HG02885 (cell line): ENCODE data around the gene SON.
"Not testable (repeated sequence)": the region's sequence is repeated elsewhere in the genome, so short reads cannot be mapped to it uniquely, and the experiment has no call there.

Experiments
- ATAC-seq: cut with Tn5 transposase; IDR thresholded peaks from one replicate; pipeline ENCODE4 v1.9.1; 2021; ENCODE audit warnings: mild to moderate bottlenecking; ENCODE audit not compliant: unreplicated experiment, poor library complexity

The SON gene, protein sequence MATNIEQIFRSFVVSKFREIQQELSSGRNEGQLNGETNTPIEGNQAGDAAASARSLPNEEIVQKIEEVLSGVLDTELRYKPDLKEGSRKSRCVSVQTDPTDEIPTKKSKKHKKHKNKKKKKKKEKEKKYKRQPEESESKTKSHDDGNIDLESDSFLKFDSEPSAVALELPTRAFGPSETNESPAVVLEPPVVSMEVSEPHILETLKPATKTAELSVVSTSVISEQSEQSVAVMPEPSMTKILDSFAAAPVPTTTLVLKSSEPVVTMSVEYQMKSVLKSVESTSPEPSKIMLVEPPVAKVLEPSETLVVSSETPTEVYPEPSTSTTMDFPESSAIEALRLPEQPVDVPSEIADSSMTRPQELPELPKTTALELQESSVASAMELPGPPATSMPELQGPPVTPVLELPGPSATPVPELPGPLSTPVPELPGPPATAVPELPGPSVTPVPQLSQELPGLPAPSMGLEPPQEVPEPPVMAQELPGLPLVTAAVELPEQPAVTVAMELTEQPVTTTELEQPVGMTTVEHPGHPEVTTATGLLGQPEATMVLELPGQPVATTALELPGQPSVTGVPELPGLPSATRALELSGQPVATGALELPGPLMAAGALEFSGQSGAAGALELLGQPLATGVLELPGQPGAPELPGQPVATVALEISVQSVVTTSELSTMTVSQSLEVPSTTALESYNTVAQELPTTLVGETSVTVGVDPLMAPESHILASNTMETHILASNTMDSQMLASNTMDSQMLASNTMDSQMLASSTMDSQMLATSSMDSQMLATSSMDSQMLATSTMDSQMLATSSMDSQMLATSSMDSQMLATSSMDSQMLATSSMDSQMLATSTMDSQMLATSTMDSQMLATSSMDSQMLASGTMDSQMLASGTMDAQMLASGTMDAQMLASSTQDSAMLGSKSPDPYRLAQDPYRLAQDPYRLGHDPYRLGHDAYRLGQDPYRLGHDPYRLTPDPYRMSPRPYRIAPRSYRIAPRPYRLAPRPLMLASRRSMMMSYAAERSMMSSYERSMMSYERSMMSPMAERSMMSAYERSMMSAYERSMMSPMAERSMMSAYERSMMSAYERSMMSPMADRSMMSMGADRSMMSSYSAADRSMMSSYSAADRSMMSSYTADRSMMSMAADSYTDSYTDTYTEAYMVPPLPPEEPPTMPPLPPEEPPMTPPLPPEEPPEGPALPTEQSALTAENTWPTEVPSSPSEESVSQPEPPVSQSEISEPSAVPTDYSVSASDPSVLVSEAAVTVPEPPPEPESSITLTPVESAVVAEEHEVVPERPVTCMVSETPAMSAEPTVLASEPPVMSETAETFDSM (N-terminal part only)

DNA sequence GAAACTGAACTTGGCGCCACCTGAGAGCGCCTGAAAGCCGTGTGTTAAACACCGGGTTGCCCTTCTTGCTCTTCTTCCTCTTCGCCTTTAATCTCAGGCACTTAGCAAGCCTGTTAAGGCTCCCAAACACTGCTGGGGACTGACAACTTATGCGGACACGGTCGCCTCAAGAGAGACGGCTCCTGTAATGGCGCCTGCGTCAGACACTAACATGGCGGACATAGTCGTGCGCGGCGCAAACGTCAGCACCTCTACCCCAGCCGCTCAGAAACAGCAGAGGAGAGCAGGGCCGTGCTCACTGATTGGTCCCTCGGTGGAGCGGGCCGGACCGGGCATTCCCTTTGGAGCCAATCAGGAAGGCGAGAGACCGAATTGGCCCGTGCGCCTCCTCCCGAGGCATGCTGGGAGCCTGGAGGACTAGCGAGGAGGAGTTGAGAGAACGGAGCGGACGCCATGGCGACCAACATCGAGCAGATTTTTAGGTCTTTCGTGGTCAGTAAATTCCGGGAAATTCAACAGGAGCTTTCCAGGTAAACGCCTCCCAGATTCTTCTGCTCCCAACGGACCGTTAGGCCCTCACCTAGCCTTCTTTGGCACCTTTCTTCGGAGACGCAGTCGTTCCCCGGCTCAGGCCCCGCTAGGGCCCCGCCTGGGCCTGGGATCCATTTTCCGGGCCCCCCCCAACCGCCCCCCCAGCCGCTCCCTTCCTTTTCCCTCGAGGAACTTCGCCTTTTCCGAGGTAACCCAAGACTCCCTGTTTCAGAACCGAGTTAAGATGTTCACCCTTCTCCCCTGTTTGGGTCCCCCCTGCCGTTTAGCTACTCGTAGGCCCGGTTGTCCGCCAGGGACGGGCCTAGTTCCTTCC lies at the start of gene SON:
Gene SON (plus strand): TSS at position 399 of the 865 bp plus-strand sequence. CDS start 55 bp downstream, at position 454.
- peak; percentile 95 for ATAC-seq

DNA sequence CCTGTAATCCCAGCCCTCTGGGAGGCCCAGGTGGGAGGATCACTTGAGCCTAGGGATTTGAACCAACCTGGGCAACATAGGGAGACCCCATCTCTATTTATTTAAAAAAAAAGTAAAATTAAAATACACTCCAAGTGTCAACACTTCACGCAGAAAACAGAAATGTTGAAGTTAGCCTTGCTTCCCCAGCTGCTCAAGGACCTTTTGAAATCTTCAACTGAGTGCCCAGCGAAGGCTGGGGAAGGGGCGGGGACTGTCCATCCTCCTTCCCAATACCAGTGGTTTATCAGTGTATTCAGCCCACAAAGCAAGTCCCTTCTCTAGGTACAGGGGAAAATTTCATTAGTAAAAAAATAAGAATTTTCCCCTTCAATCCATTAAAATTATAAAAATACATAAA lies 49.1 kb upstream of the SON start:
- ATAC-seq: no peak

DNA sequence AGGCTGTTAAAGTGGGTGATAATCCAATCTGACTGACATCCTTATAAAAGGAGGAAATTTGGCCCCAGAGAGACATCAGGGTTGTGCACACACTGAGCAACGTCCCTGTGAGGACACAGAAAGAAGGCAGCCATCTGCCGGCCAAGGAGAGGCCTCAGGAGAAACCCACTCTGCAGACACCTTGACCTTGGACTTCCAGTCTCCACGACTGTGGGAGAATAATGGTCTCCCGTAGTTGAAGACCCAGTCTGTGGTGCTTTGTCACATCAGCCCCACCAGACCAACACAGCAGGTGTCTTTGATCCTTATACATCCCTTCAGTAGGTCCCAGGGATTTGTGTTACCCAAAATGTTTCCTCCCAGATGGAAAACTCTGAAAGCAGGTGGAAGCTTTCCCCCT lies 47.1 kb upstream of the SON start:
- no peak for ATAC-seq

DNA sequence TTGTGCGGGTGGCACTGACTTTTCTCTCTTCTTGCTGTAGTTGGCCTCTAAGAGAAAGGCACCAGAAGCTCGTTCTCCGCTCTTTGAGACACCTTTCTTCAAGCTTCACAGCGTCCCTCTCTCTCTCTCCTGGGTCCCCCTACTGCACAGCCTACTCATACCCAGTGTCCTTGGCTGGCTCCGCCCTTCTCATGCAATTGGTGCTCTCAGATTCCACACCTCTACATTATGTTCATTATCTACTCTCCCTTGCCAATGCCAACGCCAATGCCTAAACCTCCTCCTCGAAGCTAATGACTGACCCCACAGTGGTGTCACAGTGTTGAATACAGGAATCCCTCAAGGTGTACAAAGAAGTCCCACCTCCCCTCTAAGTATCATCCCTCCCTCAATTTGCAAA lies 46.5 kb upstream of the SON start:
- ATAC-seq: no peak

DNA sequence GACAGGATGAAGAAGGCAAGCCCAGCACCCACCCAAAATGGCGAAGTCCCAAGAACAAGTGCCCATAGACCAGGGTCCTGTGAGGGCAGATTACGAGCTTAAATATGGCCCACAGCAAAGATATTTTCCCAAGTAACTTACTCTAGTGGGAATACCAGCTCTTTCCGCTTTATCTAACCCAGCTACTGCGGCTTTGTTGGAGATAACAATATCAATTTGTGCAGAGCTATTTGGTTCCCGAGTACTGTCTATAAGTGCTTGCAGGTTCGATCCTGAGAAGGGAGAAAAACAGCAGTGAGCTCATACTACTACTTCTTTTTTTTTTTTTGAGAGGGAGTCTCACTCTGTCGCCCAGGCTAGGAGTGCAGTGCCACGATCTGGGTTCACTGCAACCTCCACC lies 37.0 kb upstream of the SON start:
- no peak for ATAC-seq

DNA sequence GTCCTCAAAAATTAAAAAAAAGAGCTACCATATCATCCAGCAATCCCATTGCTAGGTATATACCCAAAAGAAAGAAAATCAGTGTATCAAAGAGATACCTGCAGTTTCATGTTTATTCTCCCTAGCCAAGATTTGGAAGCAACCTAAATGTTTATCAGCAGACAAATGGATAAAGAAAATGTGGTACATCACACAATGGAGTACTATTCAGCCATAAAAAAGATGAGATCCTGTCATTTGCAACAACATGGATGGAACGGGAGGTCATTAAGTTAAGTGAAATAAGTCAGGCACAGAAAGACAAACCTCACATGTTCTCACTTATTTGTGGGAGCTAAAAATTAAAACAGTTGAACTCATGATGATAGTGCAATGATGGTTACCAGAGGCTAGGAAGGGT lies 35.8 kb upstream of the SON start:
- ATAC-seq: not testable (repeated sequence)

DNA sequence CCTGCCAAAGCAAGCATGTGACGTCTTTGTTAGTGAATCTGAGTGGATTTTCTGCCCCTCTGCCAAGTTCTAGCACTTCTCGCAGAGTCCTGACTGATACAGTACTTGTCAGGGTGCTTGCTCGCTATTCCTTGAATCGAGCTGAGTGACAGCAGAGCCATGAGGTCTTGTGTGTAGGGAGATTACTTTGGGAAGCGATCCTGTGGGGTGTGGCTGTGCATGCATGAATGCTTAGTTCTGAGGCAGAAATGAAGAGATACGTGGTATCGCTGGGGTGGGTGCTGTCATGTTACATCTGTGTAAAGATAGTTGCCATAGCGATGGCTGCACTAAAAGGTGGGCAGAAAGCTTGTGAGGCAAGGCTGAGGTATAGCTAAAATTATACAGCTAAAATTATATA lies 32.0 kb upstream of the SON start:
- no peak for ATAC-seq

DNA sequence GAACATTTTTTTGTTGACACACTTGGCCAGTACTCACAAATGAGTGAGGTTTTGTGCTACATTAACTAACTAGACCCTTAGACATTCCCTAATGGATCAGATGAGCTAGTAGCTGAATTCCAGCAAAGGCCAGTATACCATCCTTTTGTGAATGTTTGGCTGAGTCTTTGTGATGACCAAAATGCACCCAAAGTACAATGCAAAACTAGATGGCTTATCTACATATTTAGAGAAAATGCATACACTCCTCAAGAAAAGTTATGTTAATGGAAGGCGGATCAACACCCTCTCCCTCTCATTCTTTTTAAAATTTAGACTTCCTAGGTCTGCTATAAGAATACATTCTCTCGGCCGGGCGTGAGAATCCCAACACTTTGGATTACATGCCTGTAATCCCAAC lies 31.2 kb upstream of the SON start:
- ATAC-seq: no peak

DNA sequence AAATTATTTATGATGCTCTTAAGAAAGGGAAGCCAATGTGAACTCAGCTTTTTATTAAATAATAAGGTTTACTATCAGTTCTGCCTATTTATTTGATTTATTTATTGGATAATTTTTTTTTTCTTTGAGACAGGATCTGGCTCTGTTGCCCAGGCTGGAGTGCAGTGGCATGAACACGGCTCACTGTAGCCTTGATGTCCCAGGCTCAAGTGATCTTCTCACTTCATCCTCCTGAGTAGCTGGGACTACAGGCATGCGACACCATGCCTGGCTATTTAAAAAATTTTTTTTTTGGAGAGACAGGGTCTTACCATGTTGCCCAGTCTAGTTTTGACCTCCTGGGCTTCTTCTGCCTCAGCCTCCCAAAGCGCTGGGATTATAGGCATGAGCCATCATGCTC lies 30.4 kb upstream of the SON start:
- ATAC-seq: no peak

DNA sequence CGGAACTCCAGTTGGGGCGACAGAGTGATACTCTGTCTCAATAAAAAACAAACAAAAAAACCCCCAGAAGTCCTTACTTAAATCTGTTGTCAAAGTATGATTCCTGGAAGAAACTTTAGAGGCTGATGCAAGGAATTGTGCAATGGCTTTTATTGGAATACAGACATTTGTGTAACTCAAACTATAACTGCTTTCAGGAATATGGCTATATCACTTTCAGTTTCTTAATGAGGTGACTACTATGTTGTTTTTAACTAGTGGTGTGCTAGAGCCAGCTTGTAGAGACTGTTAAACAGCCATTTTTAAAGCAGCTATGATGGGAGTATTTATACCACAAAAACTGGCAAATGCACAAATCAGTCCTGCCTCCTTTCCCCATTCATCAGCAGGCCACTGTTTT lies 28.6 kb upstream of the SON start:
- no peak for ATAC-seq

DNA sequence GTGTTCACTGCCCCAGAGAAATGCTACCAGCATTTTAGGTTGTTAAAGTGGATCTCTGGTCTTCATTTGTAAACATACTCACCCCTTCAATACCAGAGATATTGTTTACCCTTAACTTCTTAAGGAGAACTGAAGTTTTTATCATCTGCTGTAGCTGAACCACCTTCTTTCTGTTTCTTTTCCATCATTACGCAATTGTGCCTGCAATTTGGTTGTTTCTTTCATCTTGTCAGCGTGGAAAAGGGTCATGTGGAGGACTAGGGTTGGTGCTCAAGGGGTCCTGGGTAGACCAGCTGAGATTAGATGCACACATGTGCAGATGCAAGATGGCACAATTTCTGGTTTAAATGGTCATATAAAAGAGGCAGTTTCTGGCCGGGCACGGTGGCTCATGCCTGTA lies 23.9 kb upstream of the SON start:
- ATAC-seq: no peak

DNA sequence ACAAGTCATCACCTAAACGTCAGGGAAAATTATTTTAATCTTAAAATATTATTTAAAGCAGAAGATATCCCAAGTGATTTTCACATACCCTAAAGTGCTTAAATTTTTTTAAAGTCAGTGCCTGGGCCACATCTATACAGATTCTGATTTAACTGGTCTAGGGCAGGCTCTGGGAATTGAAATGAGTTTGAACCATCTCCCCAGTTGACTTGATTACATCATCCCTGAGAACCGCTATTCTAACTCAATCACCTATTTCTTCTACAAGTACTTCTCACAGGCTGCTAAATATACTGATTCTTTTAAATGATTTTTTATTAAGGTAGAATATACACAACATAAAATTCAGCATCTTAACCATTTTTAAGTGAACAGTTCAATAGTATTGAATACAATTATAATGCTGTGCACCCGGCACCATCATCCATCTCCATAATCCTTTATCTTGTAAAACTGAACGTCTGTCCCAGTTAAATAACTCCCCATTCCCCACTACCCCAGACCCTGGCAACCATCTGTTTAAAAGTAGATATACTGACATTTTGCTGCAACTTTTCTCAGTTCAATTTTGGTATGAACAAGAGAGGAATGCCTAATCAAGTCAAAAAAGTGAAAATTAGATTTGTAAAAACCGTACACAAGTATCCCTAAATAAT lies 20.4 kb upstream of the SON start:
- ATAC-seq: no peak

DNA sequence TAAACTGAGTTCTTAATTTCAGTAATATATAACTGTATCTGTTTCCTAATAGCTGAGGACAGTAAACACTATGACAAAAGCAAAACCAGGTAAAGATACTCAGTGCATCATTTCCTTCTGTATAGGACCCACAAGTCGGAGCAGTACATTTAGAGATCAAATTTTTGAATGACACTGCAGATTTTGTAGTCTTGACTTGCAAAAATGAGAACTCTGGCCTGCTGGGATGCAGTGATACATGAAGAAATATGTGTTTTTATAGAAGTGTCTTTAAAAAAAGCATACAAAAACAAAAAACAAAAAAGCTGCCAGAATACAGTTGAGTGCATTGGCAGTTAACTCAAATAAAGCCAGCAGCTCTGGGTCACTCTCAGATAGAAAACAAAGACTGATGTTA lies 19.9 kb upstream of the SON start:
- ATAC-seq: no peak

DNA sequence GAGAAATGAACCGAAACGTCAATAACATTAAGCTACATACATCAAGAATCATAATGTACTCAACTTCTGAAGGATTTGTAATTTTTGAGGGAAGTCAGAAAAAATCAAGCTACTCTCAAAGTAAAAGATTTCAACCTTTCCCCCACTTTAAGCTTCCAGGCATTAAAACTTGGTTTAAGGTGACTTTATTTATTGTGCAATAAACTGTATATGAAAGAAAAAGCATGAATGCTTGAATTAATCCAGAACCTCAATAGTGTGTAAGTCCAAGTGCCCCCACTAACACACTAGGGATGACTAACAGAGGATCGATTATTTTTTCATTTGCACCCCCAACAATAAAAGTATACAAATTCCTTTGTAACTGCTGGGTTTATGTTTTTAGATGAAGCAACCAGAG lies 11.8 kb upstream of the SON start:
- no peak for ATAC-seq

DNA sequence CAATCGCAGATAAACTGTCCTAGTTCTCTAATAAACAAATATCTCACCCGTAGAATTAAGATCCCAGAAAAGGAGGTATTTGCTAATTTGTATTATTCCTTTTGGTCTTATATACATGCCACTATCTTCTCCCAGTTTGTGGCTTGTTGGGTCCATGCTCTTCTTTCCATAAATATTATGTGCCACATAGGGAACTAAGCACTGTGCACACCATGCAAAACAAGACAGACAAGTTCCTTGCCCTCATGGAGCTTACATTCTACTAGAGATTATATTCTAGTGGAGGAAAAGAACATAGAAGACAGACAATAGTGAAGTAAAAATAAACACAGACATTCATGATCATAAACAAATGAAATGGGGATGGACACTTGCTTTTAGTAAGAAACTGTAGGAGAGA lies 5.6 kb upstream of the SON start:
- no peak for ATAC-seq

DNA sequence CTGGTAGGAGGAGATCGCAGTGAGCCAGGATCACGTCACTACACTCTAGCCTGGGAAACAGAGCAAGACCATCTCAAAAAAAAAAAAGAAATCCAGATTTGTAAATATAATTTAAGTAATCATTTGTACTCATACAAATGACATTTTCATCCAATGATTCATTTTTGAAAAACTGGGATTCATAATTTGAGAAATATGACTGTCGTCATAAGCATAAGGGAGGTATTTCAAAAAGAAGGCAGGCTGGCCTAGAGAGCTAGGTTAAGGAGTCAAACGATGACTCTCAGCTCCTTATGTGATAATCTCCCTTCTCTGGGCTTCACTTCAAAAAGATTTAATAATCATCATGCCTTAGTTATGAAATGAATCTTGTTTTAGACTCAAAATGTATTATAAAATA lies 3.2 kb upstream of the SON start:
- no peak for ATAC-seq

DNA sequence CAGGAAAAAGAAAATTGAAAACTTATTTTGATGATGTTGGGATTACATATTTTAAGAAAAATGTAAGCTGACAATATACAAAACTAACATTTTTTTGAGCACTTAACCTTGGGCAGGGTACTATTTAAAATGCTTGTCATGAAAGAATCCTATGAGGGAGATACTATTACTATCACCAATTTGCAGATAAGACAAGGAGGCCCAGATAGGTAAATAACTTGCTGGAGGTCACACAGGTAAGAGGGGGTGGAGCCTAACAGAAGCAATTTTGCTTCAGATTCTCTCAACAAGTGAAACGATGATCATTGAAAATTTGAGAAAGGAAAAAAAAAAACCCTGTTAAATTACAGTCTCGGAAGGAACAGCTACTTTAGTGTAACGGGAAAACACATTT lies 2.1 kb upstream of the SON start:
- ATAC-seq: no peak

DNA sequence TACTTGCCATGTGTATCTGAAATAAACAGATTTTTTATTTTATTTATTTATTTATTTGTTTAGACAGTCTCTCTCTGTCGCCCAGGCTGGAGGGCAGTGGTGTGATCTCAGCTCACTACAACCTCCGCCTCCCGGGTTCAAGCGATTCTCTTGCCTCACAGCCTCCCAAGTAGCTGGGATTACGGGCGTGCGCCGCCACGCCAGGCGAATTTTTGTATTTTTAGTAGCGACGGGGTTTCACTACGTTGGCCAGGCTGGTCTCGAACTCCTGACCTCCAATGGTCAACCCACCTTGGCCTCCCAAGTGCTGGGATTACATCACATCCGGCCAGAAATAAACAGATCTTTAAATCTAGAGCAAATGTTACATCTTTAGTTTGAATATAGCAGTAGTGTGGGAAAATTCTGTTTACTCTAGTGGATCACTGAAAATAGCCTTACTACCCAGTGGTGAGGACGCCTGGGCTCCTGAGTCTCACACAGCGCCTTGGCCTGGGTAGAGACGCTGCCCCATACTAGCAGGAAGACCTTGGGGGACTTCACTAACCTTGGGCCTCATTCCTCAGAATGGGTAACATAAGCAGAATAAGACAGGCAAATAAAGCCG lies 1.6 kb upstream of the SON start:
- ATAC-seq: no peak
